Measurements from ENCODE around the gene SOHLH2.

GRCh38 chr13:36258831-36259230 is 44.5 kb upstream of the SOHLH2 start:
- TF ChIP-seq POLR2A (IDR thresholded peaks at IDR 0.05) = no peak
- no peak for TF ChIP-seq CTCF (IDR thresholded peaks at IDR 0.05)
